ENCODE data around the gene FHOD3. TPM values are rescaled to one million over a fixed set of nuclear protein-coding genes. Genes with fewer than 3 reads are reported as not detected.

FHOD3 gene
- total and polyA plus RNA-seq, 7 donors: 5.4 to 98.2 (median 20.2) TPM

GRCh38 chr18:36610661-36611060 is 313.1 kb downstream of the FHOD3 start:
- ATAC-seq (no peak), DNase-seq (no peak)
- H3K27me3 ChIP-seq (ENCODE audit: insufficient read depth in 3 of 3, low read length in 2 of 3): no peaks in the 10 kb centered on the region
- no peaks in the 10 kb centered on the region for H3K4me1 ChIP-seq
- intact Hi-C loops (cut with DNase I): no loop called here
- WGBS, 3 donors: 61 to 81% (median 75%) methylated on average over 2 of the region's 2 CpGs
- H3K36me3 ChIP-seq (ENCODE audit: insufficient read depth in 1 of 2, low read depth in 1 of 2): peaks cover 4 to 18% of the 10 kb centered on the region in 2 donors
- TF ChIP-seq CTCF (IDR thresholded peaks at IDR 0.05): no peak
- H3K4me3 ChIP-seq: no peak overlapping the region
- H3K9me3 ChIP-seq: no peaks in the 10 kb centered on the region
- no peak overlapping the region for H3K27ac ChIP-seq

GRCh38 chr18:36613069-36613468 is 315.6 kb downstream of the FHOD3 start:
- ATAC-seq (no peak), DNase-seq (no peak)
- Histone ChIP-seq H3K9me3 (no peaks in the 10 kb centered on the region), H3K4me1 (no peaks in the 10 kb centered on the region), H3K27ac (no peak overlapping the region), H3K27me3 (ENCODE audit: insufficient read depth in 3 of 3, low read length in 2 of 3) (no peaks in the 10 kb centered on the region), H3K4me3 (no peak overlapping the region), H3K36me3 (ENCODE audit: insufficient read depth in 1 of 2, low read depth in 1 of 2) (peaks cover 4 to 18% of the 10 kb centered on the region in 2 donors)
- intact Hi-C loops (cut with DNase I): no loop called here
- WGBS, 3 donors: 91 to 96% (median 96%) methylated on average over 6 of the region's 6 CpGs
- TF ChIP-seq CTCF (IDR thresholded peaks at IDR 0.05): no peak

GRCh38 chr18:36613810-36614209 is 316.3 kb downstream of the FHOD3 start:
- Histone ChIP-seq H3K9me3 (no peaks in the 10 kb centered on the region), H3K4me1 (no peaks in the 10 kb centered on the region), H3K36me3 (ENCODE audit: insufficient read depth in 1 of 2, low read depth in 1 of 2) (peaks cover 4 to 18% of the 10 kb centered on the region in 2 donors), H3K27ac (no peak overlapping the region), H3K4me3 (no peak overlapping the region), H3K27me3 (ENCODE audit: insufficient read depth in 3 of 3, low read length in 2 of 3) (no peaks in the 10 kb centered on the region)
- no peak for TF ChIP-seq CTCF (IDR thresholded peaks at IDR 0.05)
- ATAC-seq (no peak), DNase-seq (no peak)
- 77 to 81% (median 80%) methylated on average over 3 of the region's 3 CpGs for WGBS, 3 donors
- intact Hi-C loops (cut with DNase I): no loop called here

- Histone ChIP-seq H3K36me3 (ENCODE audit: insufficient read depth in 1 of 2, low read depth in 1 of 2) (peaks cover 0 to 2% of the 10 kb centered on the region in 2 donors), H3K9me3 (no peaks in the 10 kb centered on the region), H3K27me3 (ENCODE audit: insufficient read depth in 3 of 3, low read length in 2 of 3) (no peaks in the 10 kb centered on the region), H3K27ac (no peak overlapping the region), H3K4me1 (no peaks in the 10 kb centered on the region), H3K4me3 (no peak overlapping the region)
- 42 to 45% (median 44%) methylated on average over 2 of the region's 2 CpGs for WGBS, 3 donors
- no peak for TF ChIP-seq CTCF (IDR thresholded peaks at IDR 0.05)
- DNase-seq: no peak
- intact Hi-C loops (cut with DNase I): no loop called here
- no peak for ATAC-seq
Measured at GRCh38 chr18:36620788-36621187, 323.3 kb downstream of the FHOD3 start.

GRCh38 chr18:36622610-36623009 is 325.1 kb downstream of the FHOD3 start:
- Histone ChIP-seq H3K36me3 (ENCODE audit: insufficient read depth in 1 of 2, low read depth in 1 of 2) (peaks cover 0 to 5% of the 10 kb centered on the region in 2 donors), H3K27me3 (ENCODE audit: insufficient read depth in 3 of 3, low read length in 2 of 3) (no peaks in the 10 kb centered on the region), H3K4me1 (no peaks in the 10 kb centered on the region), H3K9me3 (no peaks in the 10 kb centered on the region), H3K4me3 (no peak overlapping the region), H3K27ac (no peak overlapping the region)
- TF ChIP-seq CTCF (IDR thresholded peaks at IDR 0.05): no peak
- no peak for DNase-seq
- intact Hi-C loops (cut with DNase I): no loop called here
- 92 to 95% (median 93%) methylated on average over 5 of the region's 5 CpGs for WGBS, 3 donors
- no peak for ATAC-seq
